NOMO-1 treated with dmso at 0.1 percent for 144 hours (cell line): Measurements from ENCODE around the gene GIT1.

Source experiments
- DNase-seq: peaks from one replicate; lab custom pipeline; 2025; ENCODE audit not compliant: unreplicated experiment; lab: John Stamatoyannopoulos, UW

The GIT1 gene

GRCh38 chr17:29524692-29525091 is 64.8 kb downstream of the GIT1 start:
- DNase-seq = no peak
